G401 (cell line): ENCODE measurements around the gene LMBR1. TPM values are rescaled to one million over a fixed set of nuclear protein-coding genes. Genes with fewer than 3 reads are reported as not detected.
"Not testable (repeated sequence)": the region's sequence is repeated elsewhere in the genome, so short reads cannot be mapped to it uniquely, and the experiment has no call there.

Source experiments
- DNase-seq: peaks from one replicate; pipeline ENCODE4 v3.0.0-alpha.2; 2015; ENCODE audit warnings: low spot score
- in situ Hi-C: cut with HindIII; loops from 2 replicates; pipeline ENCODE4 v1.10.0; 2016; ENCODE audit warnings: low sequenced_read_pairs, mixed read lengths
- total RNA-seq: library from RNA; depleted of rRNA; stranded (reverse); fragments of >200 nt; shearing (Covaris generic); gene quantifications from 2 replicates; pipeline ENCODE4 v1.2.3, GENCODE V29; 2014

The LMBR1 gene
- total RNA-seq, 1 experiment from 2014 or later, result 78.8 TPM

- DNase-seq, result no peak
- in situ Hi-C loops, result no loop called here
Measured at GRCh38 chr7:156820445-156821063, 72.4 kb downstream of the LMBR1 start.

- no peak for DNase-seq
- in situ Hi-C loops, result no loop called here
Measured at GRCh38 chr7:156819733-156820295, 73.2 kb downstream of the LMBR1 start.

GRCh38 chr7:156818133-156818532, 74.8 kb downstream of the LMBR1 start:
- in situ Hi-C loops, result no loop called here
- no peak for DNase-seq

GRCh38 chr7:156816943-156817572, 75.9 kb downstream of the LMBR1 start:
- DNase-seq, result no peak
- in situ Hi-C loops, result no loop called here

- in situ Hi-C loops, result no loop called here
- no peak for DNase-seq
Measured at GRCh38 chr7:156811706-156812105, 81.3 kb downstream of the LMBR1 start.

- DNase-seq, in situ Hi-C loops: not testable (repeated sequence)
Measured at GRCh38 chr7:156803656-156804055, 89.3 kb downstream of the LMBR1 start.

- DNase-seq, result no peak
- in situ Hi-C loops, result no loop called here
Measured at GRCh38 chr7:156802214-156802613, 90.8 kb downstream of the LMBR1 start.

GRCh38 chr7:156795415-156795814, 97.6 kb downstream of the LMBR1 start:
- no peak for DNase-seq
- in situ Hi-C loops, result no loop called here

- DNase-seq, result no peak
- in situ Hi-C loops, result no loop called here
Measured at GRCh38 chr7:156793334-156793733, 99.6 kb downstream of the LMBR1 start.

GRCh38 chr7:156792611-156793010, 100.4 kb downstream of the LMBR1 start:
- in situ Hi-C loops, result no loop called here
- no peak for DNase-seq

GRCh38 chr7:156791241-156791640, 101.7 kb downstream of the LMBR1 start:
- in situ Hi-C loops, result no loop called here
- no peak for DNase-seq

- DNase-seq, result no peak
- in situ Hi-C loops, result no loop called here
Measured at GRCh38 chr7:156790264-156790663, 102.7 kb downstream of the LMBR1 start.

- in situ Hi-C loops, result no loop called here
Measured at GRCh38 chr7:156785998-156786543, 106.9 kb downstream of the LMBR1 start.

GRCh38 chr7:156783864-156784263, 109.1 kb downstream of the LMBR1 start:
- DNase-seq, result no peak
- in situ Hi-C loops, result no loop called here

More at GRCh38 chr7:156785998-156786543, 106.9 kb downstream of the LMBR1 start:
- DNase-seq, result no peak

GRCh38 chr7:156781972-156782371, 111.0 kb downstream of the LMBR1 start:
- DNase-seq, result no peak
- in situ Hi-C loops, result no loop called here

- DNase-seq, result no peak
- in situ Hi-C loops, result no loop called here
Measured at GRCh38 chr7:156780724-156781455, 112.1 kb downstream of the LMBR1 start.

GRCh38 chr7:156778668-156779067, 114.3 kb downstream of the LMBR1 start:
- in situ Hi-C loops, result no loop called here
- DNase-seq, result no peak

- in situ Hi-C loops, result no loop called here
- DNase-seq, result no peak
Measured at GRCh38 chr7:156778201-156778600, 114.8 kb downstream of the LMBR1 start.

- in situ Hi-C loops, result no loop called here
- DNase-seq, result no peak
Measured at GRCh38 chr7:156777364-156778069, 115.5 kb downstream of the LMBR1 start.
